Measurements from ENCODE around the gene PRKN. TPM values are rescaled to one million over a fixed set of nuclear protein-coding genes. Genes with fewer than 3 reads are reported as not detected.

The PRKN gene
- total and polyA plus RNA-seq, 2 donors (not counting 3 experiments of a cell fraction or from before 2014, with no cell fraction given), result 0.06 TPM; not detected in 1

- Histone ChIP-seq H3K36me3 (ENCODE audit: control insufficient read depth in 2 of 2, extremely low read depth in 1 of 2, insufficient read depth in 2 of 2, low read length in 2 of 2) (no peaks in the 10 kb centered on the region), H3K27me3 (ENCODE audit: control insufficient read depth in 2 of 2, insufficient read depth in 2 of 2, low read length in 2 of 2) (no peaks in the 10 kb centered on the region), H2AFZ (ENCODE audit: low read depth, low read length) (no peak overlapping the region), H3K9me3 (replicated peaks; ENCODE audit: control insufficient read depth, insufficient read depth, low read length) (no peaks in the 10 kb centered on the region), H3K4me1 (ENCODE audit: control insufficient read depth, extremely low read depth, insufficient read depth, low read length) (no peaks in the 10 kb centered on the region), H3K4me3 (replicated peaks in 1 of 3; ENCODE audit: insufficient read depth in 1 of 3, low read depth in 1 of 3, low read length in 3 of 3) (no peak overlapping the region), H3K4me2 (ENCODE audit: insufficient read depth, low read length) (no peak overlapping the region), H3K27ac (ENCODE audit: insufficient read depth, low read depth, low read length) (no peak overlapping the region), H4K20me1 (replicated peaks; ENCODE audit: control insufficient read depth, extremely low read depth, insufficient read depth, low read length) (no peaks in the 10 kb centered on the region), H3K79me2 (ENCODE audit: control insufficient read depth, insufficient read depth, low read length) (no peaks in the 10 kb centered on the region), H3K9ac (replicated peaks; ENCODE audit: extremely low read depth, insufficient read depth, low read length) (no peak overlapping the region), H3K9me1 (replicated peaks; ENCODE audit: control insufficient read depth, extremely low read depth, insufficient read depth, low read length) (no peaks in the 10 kb centered on the region)
- dilution Hi-C loops (cut with MboI; ENCODE audit: extremely low pct_ligation_motif_present, low sequenced_read_pairs) (no loop called here), intact Hi-C loops (cut with micrococcal nuclease) (no loop called here)
- ChIA-PET POLR2A (no interaction called here), CTCF (no interaction called here)
- no peak for DNase-seq (ENCODE audit: low read depth, low spot score)
- no TSS peak for BruUV-seq (replicated peaks)
- no peak for FAIRE-seq
- TF ChIP-seq POLR2A (IDR thresholded peaks at IDR 0.05; ENCODE audit: low read depth, low read length), result no peak
- TF ChIP-seq JUN (IDR thresholded peaks at IDR 0.05; ENCODE audit: borderline replicate concordance, insufficient read depth, insufficient read length, low read depth), result no peak
- TF ChIP-seq POLR2AphosphoS5 (IDR thresholded peaks at IDR 0.05; ENCODE audit: insufficient read depth, low read depth, low read length), result no peak
- TF ChIP-seq, protein P1, sequence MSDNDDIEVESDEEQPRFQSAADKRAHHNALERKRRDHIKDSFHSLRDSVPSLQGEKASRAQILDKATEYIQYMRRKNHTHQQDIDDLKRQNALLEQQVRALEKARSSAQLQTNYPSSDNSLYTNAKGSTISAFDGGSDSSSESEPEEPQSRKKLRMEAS (IDR thresholded peaks at IDR 0.05; ENCODE audit: insufficient read depth, insufficient read length), result no peak
- no peak for TF ChIP-seq EZH2 (IDR thresholded peaks at IDR 0.05; ENCODE audit: borderline replicate concordance, low read depth, low read length, severe bottlenecking)
- no peak for TF ChIP-seq MYC (IDR thresholded peaks at IDR 0.05; ENCODE audit: low read depth, low read length)
- no peak for TF ChIP-seq FOS (IDR thresholded peaks at IDR 0.05; ENCODE audit: borderline replicate concordance, insufficient read depth, low read length)
- TF ChIP-seq GATA2 (IDR thresholded peaks at IDR 0.05; ENCODE audit: insufficient read depth, insufficient read length, low read depth, low read length), result no peak
- TF ChIP-seq, protein P2, sequence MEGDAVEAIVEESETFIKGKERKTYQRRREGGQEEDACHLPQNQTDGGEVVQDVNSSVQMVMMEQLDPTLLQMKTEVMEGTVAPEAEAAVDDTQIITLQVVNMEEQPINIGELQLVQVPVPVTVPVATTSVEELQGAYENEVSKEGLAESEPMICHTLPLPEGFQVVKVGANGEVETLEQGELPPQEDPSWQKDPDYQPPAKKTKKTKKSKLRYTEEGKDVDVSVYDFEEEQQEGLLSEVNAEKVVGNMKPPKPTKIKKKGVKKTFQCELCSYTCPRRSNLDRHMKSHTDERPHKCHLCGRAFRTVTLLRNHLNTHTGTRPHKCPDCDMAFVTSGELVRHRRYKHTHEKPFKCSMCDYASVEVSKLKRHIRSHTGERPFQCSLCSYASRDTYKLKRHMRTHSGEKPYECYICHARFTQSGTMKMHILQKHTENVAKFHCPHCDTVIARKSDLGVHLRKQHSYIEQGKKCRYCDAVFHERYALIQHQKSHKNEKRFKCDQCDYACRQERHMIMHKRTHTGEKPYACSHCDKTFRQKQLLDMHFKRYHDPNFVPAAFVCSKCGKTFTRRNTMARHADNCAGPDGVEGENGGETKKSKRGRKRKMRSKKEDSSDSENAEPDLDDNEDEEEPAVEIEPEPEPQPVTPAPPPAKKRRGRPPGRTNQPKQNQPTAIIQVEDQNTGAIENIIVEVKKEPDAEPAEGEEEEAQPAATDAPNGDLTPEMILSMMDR (IDR thresholded peaks at IDR 0.05; ENCODE audit: extremely low read depth in 1 of 2, insufficient read depth in 1 of 2, low read depth in 1 of 2, low read length in 2 of 2), result no peak
Observed at GRCh38 chr6:162580619-162581018, 146.9 kb downstream of the PRKN start.

Measured in endothelial cell of umbilical vein (primary cell).